Hepatocyte (in vitro differentiated cells): Measurements from ENCODE around the gene KIAA1671. TPM values are rescaled to one million over a fixed set of nuclear protein-coding genes. Genes with fewer than 3 reads are reported as not detected.

Experiments
- DNase-seq: peaks from one replicate; pipeline ENCODE4 v3.0.0-alpha.2; 2016; ENCODE audit warnings: low spot score
- H2AFZ ChIP-seq: fragments of 200-600 bp; sonication (generic); 2 replicates; pipeline ENCODE4 v1.6.0; 2016; ENCODE audit warnings: antibody characterized with exemption, mild to moderate bottlenecking
- H3K27ac ChIP-seq: fragments of 200-600 bp; sonication (generic); 2 replicates; pipeline ENCODE4 v1.5.1; 2016; ENCODE audit warnings: mild to moderate bottlenecking
- H3K27me3 ChIP-seq: fragments of 200-600 bp; sonication (generic); 2 replicates; pipeline ENCODE4 v1.6.1; 2016
- H3K36me3 ChIP-seq: fragments of 200-600 bp; sonication (generic); replicated peaks from 2 replicates; pipeline ENCODE4 v1.5.1; 2016; ENCODE audit warnings: low read depth; ENCODE audit not compliant: insufficient read depth
- H3K4me1 ChIP-seq: fragments of 200-600 bp; sonication (generic); 2 replicates; pipeline ENCODE4 v1.5.1; 2016; ENCODE audit warnings: mild to moderate bottlenecking, moderate library complexity; ENCODE audit not compliant: insufficient read depth
- H3K4me2 ChIP-seq: fragments of 200-600 bp; sonication (generic); 2 replicates; pipeline ENCODE4 v1.6.0; 2016
- H3K4me3 ChIP-seq: fragments of 200-600 bp; sonication (generic); 2 replicates; pipeline ENCODE4 v1.5.1; 2016; ENCODE audit warnings: mild to moderate bottlenecking
- H3K79me2 ChIP-seq: fragments of 200-600 bp; sonication (generic); 2 replicates; pipeline ENCODE4 v1.6.0; 2017; ENCODE audit warnings: mild to moderate bottlenecking
- H3K9me2 ChIP-seq: fragments of 200-600 bp; sonication (generic); replicated peaks from 2 replicates; pipeline ENCODE4 v1.6.0; 2017; ENCODE audit warnings: mild to moderate bottlenecking; ENCODE audit not compliant: insufficient read depth
- H3K9me3 ChIP-seq: fragments of 200-600 bp; sonication (generic); 2 replicates; pipeline ENCODE4 v1.5.1; 2016; ENCODE audit warnings: low read depth, mild to moderate bottlenecking
- H4K20me1 ChIP-seq: fragments of 200-600 bp; sonication (generic); 2 replicates; pipeline ENCODE4 v1.6.0; 2016; ENCODE audit warnings: mild to moderate bottlenecking; ENCODE audit not compliant: insufficient read depth, poor library complexity, severe bottlenecking
- CTCF ChIP-seq: fragments of 200-600 bp; sonication (generic); IDR thresholded peaks from 2 replicates; pipeline ENCODE4 v1.5.1; 2016; ENCODE audit warnings: antibody characterized with exemption, mild to moderate bottlenecking; ENCODE audit not compliant: poor library complexity
- EZH2 ChIP-seq: fragments of 200-600 bp; sonication (generic); IDR thresholded peaks from 2 replicates; pipeline ENCODE4 v1.6.1; 2016; ENCODE audit warnings: antibody characterized with exemption, mild to moderate bottlenecking, borderline replicate concordance
- EZH2phosphoT487 ChIP-seq: fragments of 200-600 bp; sonication (generic); IDR thresholded peaks from one replicate; pipeline ENCODE4 v1.6.1; 2018; ENCODE audit warnings: antibody characterized with exemption, mild to moderate bottlenecking, low read depth, moderate library complexity; ENCODE audit not compliant: unreplicated experiment, severe bottlenecking
- WGBS: methylation state at CpG from one replicate; pipeline ENCODE4 v1.1.6; 2016; ENCODE audit warnings: low lambda C conversion rate; ENCODE audit errors: missing lambda C conversion rate; 5-methylcytosine and 5-hydroxymethylcytosine counted together
- polyA plus RNA-seq: library from polyadenylated mRNA; unstranded; fragments of >200 nt; fragmentation: Nextera tagmentation; extraction: Ambion mirVana; gene quantifications from 2 replicates; pipeline ENCODE4 v1.2.1, GENCODE V29; 2016
- total RNA-seq: library from RNA; depleted of rRNA; stranded (reverse); fragments of >200 nt; gene quantifications from 2 replicates; pipeline ENCODE4 v1.2.3, GENCODE V29; 2014

Gene KIAA1671
- total and polyA plus RNA-seq, 2 experiments from 2014 or later, result 8.1 to 26.5 TPM

DNA sequence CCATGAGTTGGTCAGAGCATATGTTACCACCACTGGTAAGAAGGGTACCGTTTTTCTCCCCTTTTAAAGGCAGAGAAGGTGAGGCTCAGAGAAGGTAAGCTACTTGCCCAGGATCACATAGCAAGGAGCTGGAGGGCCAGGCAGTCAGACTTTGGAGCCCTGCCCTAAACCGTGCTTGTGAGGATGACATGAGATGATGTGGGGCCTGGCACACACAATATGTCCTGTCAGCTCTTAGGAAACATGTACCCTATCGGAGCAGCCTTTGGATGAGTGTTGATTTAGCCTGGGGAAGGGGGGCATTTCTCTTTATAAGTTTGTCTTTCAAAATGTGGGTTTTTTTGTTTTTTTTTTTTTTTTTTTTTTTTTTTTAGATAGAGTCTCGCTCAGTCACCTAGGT is 146.7 kb downstream of the KIAA1671 start:
- 94% methylated on average over 4 of the region's 4 CpGs for WGBS
- Histone ChIP-seq H3K4me3 (no peak overlapping the region), H3K36me3 (no peaks in the 10 kb centered on the region), H3K27me3 (no peaks in the 10 kb centered on the region), H3K4me1 (no peaks in the 10 kb centered on the region), H3K4me2 (no peak overlapping the region), H2AFZ (no peak overlapping the region), H3K9me2 (no peaks in the 10 kb centered on the region), H3K27ac (no peak overlapping the region), H3K9me3 (no peaks in the 10 kb centered on the region), H4K20me1 (no peaks in the 10 kb centered on the region), H3K79me2 (no peaks in the 10 kb centered on the region)
- no peak for DNase-seq
- no peak for TF ChIP-seq EZH2phosphoT487
- TF ChIP-seq CTCF, result no peak
- no peak for TF ChIP-seq EZH2

DNA sequence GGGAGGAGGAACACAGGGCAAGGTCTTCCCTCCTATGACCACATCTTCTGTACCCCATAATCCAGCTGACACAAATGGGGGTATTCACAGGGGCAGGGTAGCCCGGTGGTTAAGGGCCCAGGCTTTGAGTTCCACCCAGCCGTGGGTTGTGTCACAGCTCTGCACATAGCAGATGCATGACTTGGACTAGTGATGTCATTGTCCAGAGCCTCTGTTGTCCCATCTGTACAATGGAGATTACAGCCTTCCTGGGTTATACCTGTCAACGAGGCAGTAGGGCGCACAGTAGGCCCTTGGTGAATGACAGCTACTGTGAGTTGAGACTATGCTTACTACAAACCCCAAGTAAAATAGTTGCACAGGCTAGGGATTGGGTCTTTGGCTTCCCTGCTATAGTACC is 147.9 kb downstream of the KIAA1671 start:
- TF ChIP-seq CTCF (no peak), EZH2phosphoT487 (no peak), EZH2 (no peak)
- 100% methylated on average over 4 of the region's 4 CpGs for WGBS
- Histone ChIP-seq H3K9me2 (no peaks in the 10 kb centered on the region), H2AFZ (no peak overlapping the region), H3K4me1 (no peaks in the 10 kb centered on the region), H3K4me3 (no peak overlapping the region), H3K27ac (no peak overlapping the region), H3K79me2 (no peaks in the 10 kb centered on the region), H3K9me3 (no peaks in the 10 kb centered on the region), H4K20me1 (no peaks in the 10 kb centered on the region), H3K27me3 (no peaks in the 10 kb centered on the region), H3K36me3 (no peaks in the 10 kb centered on the region), H3K4me2 (no peak overlapping the region)
- no peak for DNase-seq

- no peak overlapping the region for H2AFZ ChIP-seq
- 59% methylated on average over 5 of the region's 5 CpGs for WGBS
- no peaks in the 10 kb centered on the region for H3K9me2 ChIP-seq
- TF ChIP-seq EZH2, result no peak
- no peak for TF ChIP-seq EZH2phosphoT487
- TF ChIP-seq CTCF, result no peak
- no peaks in the 10 kb centered on the region for H3K36me3 ChIP-seq
- no peak overlapping the region for H3K27ac ChIP-seq
- H3K4me1 ChIP-seq, result no peaks in the 10 kb centered on the region
- no peak for DNase-seq
- peaks cover 1% of the 10 kb centered on the region for H3K79me2 ChIP-seq
- no peak overlapping the region for H3K4me2 ChIP-seq
- H4K20me1 ChIP-seq, result no peaks in the 10 kb centered on the region
- H3K27me3 ChIP-seq, result no peaks in the 10 kb centered on the region
- H3K4me3 ChIP-seq, result no peak overlapping the region
- no peaks in the 10 kb centered on the region for H3K9me3 ChIP-seq
These were observed 148.4 kb downstream of the KIAA1671 start for GRCh38 chr22:25100948-25101347.

GRCh38 chr22:25101501-25101900 is 149.0 kb downstream of the KIAA1671 start:
- H3K36me3 ChIP-seq, result no peaks in the 10 kb centered on the region
- no peak overlapping the region for H3K4me2 ChIP-seq
- WGBS, result 87% methylated on average over 4 of the region's 4 CpGs

More at GRCh38 chr22:25101501-25101900, 149.0 kb downstream of the KIAA1671 start:
- Histone ChIP-seq H3K79me2 (peaks cover 6% of the 10 kb centered on the region), H3K27ac (no peak overlapping the region), H4K20me1 (no peaks in the 10 kb centered on the region), H3K9me2 (no peaks in the 10 kb centered on the region), H3K27me3 (no peaks in the 10 kb centered on the region), H3K4me3 (no peak overlapping the region), H3K9me3 (no peaks in the 10 kb centered on the region), H2AFZ (no peak overlapping the region), H3K4me1 (no peaks in the 10 kb centered on the region)
- TF ChIP-seq EZH2, result no peak
- TF ChIP-seq CTCF, result no peak
- no peak for TF ChIP-seq EZH2phosphoT487
- DNase-seq, result no peak
